ENCODE measurements around the gene HS2ST1.
"Not testable (repeated sequence)": the region's sequence is repeated elsewhere in the genome, so short reads cannot be mapped to it uniquely, and the experiment has no call there.

The HS2ST1 gene

DNA sequence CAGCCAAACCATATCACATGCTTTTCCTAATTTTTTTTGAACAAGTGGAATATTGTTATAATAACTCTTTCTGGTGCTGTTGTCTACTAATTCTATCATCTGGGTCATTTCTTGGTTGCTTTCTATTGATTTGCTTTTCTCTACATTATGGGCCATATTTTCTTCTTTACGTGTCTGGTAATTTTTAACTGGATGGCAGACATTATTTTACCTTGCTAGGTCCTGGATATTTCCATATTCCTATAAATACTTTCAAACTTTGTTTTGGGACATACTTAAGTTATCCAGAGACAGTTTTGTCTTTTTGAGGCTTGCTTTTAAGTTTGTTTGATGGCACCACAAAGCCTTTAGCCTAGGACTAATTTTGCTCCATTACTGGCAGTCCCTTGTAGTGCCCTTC lies 11.3 kb downstream of the HS2ST1 start:
- no peak for DNase-seq (ENCODE audit: low spot score)

DNA sequence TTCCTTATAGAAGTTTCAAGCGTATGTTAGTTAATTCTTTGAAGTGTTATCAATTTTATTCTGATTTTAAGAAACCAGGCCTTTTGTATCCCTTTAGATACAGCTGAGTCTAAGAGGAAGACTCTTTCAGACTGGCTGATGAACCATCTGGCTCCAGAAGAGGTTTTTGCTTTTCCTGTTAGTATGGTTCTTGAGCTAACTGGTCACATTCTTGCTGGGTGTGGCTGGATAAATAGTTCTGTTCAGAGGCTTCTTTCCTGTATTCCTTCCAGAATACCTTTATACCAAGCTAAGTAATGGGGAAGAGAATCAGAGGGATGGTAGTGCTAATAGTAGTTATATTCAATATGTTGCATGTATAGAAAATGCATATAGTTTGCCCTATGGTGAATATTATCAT lies 12.4 kb downstream of the HS2ST1 start:
- no peak for DNase-seq (ENCODE audit: low spot score)

GRCh38 chr1:86928819-86929218 lies 14.4 kb downstream of the HS2ST1 start:
- no peak for DNase-seq (ENCODE audit: low spot score)

- DNase-seq (ENCODE audit: low spot score): no peak
These were observed 18.6 kb downstream of the HS2ST1 start for GRCh38 chr1:86933051-86933450.

GRCh38 chr1:86933562-86934377 lies 19.3 kb downstream of the HS2ST1 start:
- DNase-seq (ENCODE audit: low spot score): no peak

- DNase-seq (ENCODE audit: low spot score): peak; percentile 62
These were observed 24.0 kb downstream of the HS2ST1 start for GRCh38 chr1:86938450-86938849.

- DNase-seq (ENCODE audit: low spot score): no peak
These were observed 24.4 kb downstream of the HS2ST1 start for GRCh38 chr1:86938855-86939254.

DNA sequence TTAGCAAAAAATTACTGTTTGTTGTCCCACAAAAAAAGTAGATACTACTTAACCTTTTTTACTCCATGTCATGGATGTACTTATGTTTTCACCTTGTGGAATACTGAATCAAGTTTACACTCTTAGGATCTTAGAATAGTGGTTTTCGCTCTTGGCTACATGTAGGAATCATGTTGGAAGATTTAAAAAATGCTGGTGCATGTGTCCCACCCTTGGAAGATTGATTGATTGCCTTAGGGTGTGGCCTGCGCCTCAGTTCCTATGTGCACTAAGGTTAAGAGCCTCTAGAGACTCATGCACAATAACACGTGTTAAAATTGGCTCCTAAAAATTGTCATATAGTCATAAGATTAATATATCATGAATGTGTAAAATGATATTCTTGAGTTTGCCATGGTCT lies 25.0 kb downstream of the HS2ST1 start:
- no peak for DNase-seq (ENCODE audit: low spot score)

DNA sequence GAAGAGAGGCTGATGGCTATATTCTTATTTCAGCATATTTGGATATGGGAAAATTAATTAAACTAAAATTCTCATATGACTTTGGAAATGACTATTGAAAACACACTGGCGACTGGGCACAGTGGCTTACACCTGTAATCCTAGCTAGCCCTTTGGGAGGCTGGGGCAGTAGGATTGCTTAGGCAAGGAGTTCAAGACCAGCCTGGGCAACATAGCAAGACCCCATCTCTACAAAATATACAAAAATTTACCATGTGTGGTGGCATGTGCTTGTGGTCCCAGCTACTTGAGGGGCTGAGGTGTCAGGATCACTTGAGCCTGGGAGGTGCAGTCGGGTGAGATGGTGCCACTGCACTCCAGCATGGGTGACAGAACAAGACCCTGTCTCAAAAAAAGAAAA lies 26.2 kb downstream of the HS2ST1 start:
- DNase-seq (ENCODE audit: low spot score): no peak

DNA sequence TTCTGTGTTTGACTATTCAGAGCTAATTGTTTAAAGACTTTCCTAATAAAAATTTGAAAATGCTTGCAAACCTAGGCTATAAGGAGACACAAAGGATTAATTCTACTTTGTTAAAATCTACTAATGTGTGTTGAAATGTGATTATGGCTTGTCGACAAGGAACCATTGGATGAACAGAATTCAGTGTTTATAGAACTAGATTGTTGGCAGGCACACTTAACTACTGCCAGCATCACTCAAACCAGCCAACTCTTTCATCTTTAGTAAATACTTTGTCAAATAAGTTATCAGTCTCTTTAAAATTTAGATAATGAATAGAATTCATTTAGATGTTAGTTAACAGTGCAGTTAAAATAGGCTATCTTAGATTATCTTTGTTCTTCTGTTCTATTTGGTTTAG lies 27.6 kb downstream of the HS2ST1 start:
- no peak for DNase-seq (ENCODE audit: low spot score)

DNA sequence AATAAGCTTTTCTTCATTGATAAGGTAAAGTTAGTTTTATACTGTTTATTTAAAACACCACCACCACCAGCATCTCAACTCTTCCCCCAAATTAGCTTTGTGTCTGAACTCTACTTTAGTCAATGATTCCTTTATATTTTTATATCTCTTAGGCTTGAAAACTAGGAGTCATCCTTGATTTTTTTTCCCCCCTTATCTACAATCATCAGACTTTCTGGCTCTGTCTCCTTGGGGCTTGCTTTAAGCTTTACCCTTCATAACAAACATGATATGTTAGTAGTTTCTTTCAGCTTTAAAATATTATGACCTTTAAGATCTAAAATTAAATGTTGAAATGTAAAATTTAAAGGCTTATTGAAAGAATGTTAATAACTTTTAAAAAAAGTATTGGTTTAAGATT lies 28.3 kb downstream of the HS2ST1 start:
- no peak for DNase-seq (ENCODE audit: low spot score)

DNA sequence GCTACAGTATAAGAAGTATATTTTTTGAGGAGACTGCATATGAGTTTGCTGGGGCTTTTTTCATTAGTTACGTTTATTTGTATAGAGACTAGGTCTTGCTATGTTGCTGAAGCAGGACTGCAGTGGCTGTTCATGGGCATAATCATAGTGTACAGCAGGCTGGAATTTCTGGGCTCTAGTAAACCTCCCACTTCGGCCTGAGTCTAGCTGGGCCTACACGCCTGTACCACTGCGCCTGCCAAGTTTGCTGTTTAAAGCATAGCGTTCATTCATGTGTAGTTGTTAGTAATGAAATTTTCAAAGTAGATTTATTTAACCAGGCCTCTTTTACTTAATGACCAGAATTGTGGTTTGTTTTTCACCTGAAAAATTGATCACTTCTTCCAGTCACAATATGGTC lies 33.8 kb downstream of the HS2ST1 start:
- DNase-seq (ENCODE audit: low spot score): no peak

DNA sequence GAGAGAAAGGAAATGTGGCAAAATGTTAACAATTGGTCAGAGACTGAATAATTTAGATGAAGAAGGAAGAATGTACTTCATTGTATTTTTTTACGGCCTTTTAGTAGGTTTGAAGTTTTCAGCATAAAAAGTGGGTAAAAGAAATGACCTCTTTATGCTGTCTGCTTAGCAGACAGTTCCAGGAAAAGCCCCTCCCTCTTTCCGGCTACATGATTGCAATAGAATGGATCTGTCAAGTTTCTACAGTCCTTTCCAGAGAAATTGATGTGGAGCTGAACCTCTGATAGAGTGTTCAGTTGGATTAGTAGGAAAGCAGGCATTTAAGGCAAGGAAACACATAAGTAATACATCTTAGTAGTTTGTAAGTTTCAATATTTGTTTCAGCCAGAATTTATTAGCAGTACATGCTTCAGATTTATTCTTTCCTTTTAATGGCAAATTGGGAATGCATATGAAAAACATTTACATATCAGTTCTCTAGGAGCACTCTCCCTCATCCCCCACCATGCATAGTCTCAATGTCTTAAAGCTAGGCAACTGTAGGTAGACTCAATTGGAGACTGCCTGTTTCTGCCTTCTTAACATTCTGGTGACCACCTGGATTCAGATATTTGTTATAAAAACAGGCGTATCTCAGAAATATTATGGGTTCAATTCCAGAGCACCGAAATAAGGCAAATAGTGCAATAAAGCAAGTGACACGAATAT lies 36.4 kb downstream of the HS2ST1 start:
- DNase-seq (ENCODE audit: low spot score): no peak

- no peak for DNase-seq (ENCODE audit: low spot score)
These were observed 37.0 kb downstream of the HS2ST1 start for GRCh38 chr1:86951430-86951829.

DNA sequence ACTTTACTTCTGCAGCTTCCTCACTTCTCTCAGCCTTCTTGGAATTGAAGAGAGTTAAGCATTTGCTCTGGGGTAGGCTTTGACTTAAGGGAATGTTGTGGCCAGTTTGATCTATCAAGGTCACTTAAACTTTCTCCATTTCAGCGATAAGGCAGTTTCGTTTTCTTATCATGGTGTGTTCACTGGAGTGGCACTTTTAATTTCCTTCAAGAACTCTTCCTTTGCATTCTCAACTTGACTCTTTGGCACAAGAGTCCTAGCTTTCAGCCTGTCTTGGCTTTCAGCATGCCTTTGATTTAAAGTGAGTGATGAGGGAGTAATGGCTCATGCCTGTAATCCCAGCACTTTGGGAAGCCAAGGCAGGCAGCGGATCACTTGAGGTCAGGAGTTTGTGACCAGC lies 38.7 kb downstream of the HS2ST1 start:
- no peak for DNase-seq (ENCODE audit: low spot score)

- DNase-seq (ENCODE audit: low spot score): no peak
These were observed 41.2 kb downstream of the HS2ST1 start for GRCh38 chr1:86955678-86956077.

DNA sequence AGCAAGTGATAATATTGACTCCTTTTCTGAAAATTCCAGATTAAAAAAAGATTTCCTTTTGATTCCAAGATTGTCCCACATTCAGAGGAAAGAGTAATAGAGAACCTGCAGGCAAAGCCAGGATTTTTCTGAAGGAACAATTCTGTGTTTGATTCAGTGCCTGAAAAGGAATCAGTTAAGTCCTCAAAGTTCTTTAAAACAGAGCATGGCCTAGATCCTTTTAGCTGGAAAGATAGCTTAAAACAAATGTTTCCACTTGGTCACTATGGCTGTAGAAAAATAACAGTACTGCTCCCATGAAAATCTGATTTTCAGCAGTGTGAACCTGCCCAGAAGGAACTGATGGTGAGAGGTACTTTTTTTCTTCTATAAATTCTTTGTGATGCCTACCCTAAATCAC lies 41.8 kb downstream of the HS2ST1 start:
- DNase-seq (ENCODE audit: low spot score): no peak

- no peak for DNase-seq (ENCODE audit: low spot score)
These were observed 42.8 kb downstream of the HS2ST1 start for GRCh38 chr1:86957221-86957620.

DNA sequence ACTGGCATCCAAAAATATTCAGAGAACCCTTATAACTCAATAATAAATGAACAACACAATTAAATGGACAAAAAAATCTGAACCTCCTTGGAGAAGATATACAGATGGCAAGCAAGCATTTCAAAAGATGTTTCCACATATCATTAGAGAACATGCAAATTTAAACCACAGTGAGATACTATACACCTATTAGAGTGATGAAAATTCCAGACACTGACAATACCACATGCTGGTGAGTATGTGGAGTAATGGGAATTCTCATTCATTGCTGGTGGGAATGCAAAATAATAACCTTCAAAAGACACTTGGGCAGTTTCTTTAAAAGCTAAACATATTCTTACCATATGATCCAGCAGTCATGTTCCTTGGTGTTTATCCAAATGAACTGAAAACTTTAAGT lies 46.1 kb downstream of the HS2ST1 start:
- no peak for DNase-seq (ENCODE audit: low spot score)

GRCh38 chr1:86963841-86964240 lies 49.4 kb downstream of the HS2ST1 start:
- DNase-seq (ENCODE audit: low spot score): not testable (repeated sequence)

GRCh38 chr1:86965012-86965826 lies 50.8 kb downstream of the HS2ST1 start:
- DNase-seq (ENCODE audit: low spot score): peak; percentile 40

- no peak for DNase-seq (ENCODE audit: low spot score)
These were observed 51.4 kb downstream of the HS2ST1 start for GRCh38 chr1:86965827-86966182.

- no peak for DNase-seq (ENCODE audit: low spot score)
These were observed 56.5 kb downstream of the HS2ST1 start for GRCh38 chr1:86970938-86971337.

Data from kidney tubule cell (primary cell).